NCI-H2171 (cell line): ENCODE results near the gene LAMA4.

Source experiments
- DNase-seq: peaks from one replicate; lab custom pipeline; 2025; lab: John Stamatoyannopoulos, UW

LAMA4 gene

DNA sequence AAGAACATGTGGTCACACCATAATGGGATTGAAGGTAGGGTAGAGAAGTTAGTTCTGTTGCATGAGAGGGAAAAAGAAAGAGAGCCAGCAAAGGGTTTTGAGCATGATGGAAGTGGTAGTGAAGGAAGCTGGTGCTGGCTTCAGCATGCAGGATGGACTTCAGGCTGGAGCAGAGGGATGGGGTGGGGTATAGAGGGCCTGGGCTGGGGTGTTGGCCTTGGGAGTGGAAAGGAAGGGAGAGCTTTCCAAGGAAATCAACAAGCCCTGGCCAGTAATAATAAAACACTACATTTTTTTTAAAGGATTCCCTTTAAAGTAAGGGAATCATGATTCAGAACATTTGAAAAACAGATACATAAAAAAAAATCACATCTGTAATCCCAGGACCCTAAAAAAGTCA, 61.2 kb downstream of the LAMA4 start:
- no peak for DNase-seq

DNA sequence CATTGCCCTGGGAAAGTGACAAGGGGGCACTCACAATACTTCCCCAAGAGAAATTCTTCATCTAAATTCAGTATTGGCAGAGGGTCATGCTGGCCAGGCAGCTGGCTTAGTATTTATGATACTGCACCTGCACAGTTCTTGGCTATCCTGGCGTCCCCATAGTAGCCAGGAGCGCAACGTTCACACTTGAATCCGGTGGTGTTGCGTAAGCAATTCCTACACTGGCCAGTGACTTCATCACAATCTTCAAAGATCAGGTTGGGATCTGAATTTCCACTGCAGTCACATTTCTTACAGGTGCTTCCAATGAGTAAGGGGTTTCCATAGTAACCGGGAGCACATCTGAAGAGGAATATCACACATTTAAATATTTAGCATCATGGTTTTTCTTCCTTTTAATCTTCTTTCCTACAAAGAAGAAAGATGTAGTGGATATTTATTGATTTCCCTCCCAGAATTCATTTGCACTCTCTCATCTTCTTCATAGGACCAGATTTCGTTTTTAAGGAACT, 62.8 kb downstream of the LAMA4 start:
- DNase-seq = no peak

DNA sequence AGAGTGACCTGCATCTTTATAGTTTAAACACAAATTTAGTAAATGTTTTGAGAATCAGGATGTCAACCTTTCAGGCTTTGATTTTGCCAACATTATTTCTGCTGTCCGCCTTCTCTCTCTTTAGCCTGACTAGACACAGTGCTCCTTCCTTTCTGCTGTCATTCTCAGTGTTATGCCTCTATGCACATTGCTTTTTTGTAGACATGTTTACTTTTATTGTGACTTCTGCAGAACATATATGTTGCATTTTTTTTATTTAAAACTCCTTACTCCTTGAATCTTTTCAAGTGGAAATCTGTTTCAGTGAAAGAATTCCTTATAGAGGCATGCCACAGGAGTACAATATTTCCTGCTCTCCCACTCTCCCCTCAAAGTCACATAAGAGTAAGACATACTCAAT, 64.2 kb downstream of the LAMA4 start:
- no peak for DNase-seq

DNA sequence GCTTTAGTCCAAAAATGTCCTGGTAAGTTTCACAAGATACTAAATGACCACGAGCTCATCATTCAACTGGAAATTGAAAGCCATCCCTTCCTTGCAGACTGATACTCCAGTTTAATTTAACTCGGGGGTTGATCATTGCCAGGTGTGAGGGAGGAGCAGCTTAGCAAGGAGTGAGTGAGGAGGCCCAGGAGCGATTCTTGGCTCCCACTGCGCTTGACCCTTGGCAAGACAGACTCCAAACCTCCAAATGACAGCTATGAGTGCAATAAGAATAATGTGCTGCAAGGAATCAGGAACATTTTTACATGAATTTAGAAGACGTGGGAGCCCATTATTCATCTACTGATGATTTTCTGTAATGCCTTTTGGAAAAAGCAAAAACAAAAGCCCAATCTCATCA, 64.9 kb downstream of the LAMA4 start:
- no peak for DNase-seq

DNA sequence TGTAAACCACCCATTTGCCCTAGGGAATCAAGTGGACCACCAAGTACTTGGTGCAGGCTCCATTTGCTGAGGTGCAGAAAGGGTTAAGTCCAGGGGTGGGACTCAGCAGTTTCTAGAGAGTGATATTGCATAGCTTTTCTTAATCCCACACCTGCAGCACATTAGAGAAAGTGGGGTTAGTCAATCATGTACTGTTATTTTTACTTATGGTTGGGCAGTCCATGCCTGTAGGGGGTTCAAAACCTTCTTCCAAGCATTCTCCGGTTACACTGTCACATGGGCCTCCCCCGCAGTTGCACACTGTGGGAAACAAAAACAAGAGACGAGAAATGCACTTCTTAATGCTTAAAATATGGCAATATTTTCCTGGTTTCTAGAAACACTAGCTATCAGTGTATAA, 65.5 kb downstream of the LAMA4 start:
- no peak for DNase-seq

DNA sequence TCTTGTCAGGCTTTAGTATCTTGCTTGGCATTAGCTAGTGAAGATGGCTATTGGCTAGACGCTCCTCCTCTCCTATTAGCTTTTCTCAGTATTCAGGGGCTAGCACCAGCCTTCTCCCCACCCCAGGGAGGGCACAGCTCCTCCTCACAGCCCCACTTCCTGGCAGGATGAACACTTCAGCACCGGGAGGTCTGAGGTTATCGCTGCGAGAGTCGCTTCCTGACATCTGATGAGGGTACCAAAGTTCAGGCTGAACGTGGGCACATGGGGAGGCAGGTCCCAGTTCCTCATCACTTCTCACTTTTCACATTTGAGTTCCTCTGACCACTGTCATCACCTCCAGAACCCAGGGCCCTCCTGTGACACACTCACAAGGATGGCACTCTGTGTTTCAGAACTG, 66.6 kb downstream of the LAMA4 start:
- no peak for DNase-seq

DNA sequence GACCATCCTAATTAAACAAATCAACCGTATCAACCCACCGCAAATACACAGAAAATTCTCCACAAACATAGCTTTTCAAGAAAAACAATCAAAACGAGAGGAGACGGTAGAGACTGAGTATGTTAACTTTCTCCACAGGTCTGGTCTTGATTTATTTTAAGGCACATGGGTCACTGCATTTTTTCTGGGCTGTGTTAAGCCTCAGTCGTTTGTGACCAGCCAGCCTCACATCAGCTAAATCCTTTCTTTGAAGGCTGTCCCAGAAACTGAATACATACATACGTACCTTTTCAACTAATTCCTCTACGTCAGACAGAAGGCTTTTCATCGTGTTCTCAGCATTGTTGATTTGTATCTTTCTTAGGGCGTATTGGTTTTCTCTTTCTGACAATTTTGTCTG, 69.4 kb downstream of the LAMA4 start:
- no peak for DNase-seq

DNA sequence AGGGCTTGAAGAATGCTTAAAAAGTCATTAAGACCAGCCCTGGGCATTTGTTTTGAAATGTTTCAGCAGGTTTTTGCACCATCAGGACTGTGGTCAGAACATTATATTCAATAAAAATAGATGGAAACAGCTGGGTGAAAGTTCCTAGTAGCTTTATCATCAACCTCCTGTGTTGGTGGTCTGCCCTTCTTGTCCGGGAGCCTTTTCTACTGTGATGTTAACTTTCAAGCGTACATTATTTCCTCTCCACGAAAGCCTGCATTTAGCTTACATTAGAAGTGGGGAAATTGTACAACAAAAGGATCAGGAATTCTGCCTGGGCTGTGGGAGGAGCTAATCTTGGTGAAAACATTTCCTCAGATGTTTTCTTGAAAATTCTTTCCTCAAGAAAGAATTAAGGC, 71.1 kb downstream of the LAMA4 start:
- DNase-seq = no peak

DNA sequence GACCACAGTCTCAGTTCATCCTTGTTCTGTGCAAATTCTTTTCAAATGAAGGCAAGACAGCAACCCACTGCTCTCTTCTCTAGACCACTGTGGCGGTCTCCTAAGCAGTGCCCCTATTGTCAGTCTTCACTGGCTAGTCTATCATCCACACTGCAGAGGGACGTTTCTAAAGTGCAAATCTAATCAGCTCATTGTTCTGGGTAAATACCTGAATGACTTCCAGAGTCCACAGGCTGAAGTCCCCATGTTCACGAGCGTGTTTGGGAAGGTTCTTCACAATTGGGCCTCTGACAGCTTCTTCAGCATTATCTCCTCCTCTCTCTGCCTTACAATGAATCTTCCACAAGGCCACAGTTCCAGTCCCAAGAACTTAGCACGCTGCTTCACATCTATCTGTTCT, 73.2 kb downstream of the LAMA4 start:
- DNase-seq = no peak

DNA sequence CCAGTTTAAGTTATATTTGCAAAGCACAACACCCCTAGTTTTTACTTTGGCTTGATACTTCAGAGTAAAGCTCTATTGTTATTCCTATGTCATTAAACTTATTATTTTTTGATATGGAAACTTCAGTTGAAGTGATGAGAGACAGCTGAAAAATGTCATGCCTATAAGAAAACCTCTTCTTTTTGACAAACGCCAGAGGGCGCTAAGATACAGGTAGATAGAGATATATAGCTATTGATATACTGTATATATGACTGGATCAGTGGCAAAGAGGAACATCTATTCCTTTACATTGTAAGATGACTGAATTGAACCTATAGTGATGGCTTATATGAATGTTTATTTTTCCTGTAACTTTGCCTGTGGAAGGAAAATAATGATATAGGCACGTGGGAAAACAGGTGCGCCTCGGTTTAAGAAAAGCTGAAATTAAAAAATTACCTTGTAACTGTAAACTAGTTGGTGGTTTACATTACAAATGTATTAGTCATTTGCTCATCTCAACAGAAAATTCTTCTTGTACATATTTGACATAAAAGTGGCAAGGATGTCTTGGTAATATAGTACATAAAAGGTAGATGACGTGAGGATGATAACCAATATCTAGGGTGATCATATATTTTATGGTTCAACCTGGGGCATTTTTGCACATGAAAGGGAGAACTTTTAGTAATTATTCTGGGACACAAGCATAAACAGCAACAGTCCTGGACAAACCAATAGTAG, 74.1 kb downstream of the LAMA4 start:
- DNase-seq = peak; percentile 74

DNA sequence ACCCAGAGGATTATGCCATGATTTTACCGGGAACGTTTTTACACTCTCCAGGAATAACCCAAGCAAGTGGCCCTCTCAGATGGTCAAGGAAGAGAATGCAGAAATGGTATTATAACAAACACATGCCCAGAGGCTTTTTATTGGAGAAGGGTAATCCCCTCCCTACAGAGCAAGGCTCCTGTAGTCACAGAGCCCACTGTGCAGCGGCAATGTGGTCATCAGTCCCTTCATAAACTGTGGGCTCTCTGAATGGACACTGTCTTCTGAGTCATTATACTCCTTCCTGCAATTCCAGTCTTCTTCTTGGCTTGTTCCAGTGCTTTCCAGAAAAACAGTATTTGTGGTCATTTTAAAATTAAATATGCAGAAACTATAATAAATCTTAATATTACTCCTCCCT, 74.7 kb downstream of the LAMA4 start:
- DNase-seq = no peak

DNA sequence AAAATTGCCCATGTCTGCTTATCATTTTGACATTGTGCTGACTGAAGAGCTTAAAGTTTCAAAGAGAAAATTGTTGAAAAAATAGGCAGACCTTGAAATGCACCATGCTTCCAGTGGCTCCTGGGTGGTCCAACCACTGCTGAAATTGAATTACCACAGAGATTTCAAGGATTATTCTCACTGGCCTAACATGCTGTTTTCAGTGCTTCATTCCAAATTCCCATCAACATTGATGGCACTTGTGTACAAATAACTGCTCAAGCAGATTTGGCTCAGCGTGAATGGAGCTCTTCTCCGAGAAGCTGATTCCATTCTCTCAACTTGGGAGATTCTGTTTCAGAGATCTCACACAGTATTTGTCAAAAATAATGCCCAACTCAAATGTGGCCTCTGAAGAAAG, 75.5 kb downstream of the LAMA4 start:
- no peak for DNase-seq

DNA sequence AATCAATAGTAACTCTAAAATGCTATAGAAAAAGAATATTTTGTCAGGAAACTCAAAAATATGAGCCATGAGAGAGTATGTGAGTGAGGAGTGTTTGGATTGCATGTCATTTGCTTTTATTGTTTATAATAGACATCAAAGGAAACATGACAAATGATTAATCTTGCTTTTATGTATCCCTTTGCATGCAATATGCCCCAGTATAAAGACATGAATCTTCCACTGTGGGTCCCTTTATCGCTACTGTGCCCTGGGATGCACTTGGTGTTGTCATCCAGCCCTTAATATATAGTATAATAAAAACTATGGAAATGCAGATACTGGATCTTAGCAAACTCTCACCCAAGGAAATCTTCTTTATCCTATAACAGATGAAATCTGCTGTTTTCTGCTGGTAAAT, 77.3 kb downstream of the LAMA4 start:
- no peak for DNase-seq

DNA sequence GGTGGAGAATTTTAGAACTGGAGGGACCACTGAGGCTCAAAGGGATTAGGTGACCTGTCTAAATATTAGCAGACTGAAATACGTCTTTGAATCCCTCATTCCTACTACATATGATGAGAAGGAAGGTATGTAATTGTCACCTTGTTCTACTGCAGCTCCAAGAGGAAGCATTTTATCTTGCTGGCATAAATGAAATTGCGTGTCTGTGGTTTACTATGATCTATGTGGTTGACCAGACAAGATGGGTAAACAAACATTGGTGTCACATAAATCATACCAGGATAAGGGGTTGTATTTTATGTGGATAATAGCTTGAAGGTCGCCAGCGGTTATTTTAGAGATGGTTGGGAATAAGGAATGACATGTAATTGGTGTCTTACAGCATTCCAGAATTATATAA, 78.2 kb downstream of the LAMA4 start:
- no peak for DNase-seq

DNA sequence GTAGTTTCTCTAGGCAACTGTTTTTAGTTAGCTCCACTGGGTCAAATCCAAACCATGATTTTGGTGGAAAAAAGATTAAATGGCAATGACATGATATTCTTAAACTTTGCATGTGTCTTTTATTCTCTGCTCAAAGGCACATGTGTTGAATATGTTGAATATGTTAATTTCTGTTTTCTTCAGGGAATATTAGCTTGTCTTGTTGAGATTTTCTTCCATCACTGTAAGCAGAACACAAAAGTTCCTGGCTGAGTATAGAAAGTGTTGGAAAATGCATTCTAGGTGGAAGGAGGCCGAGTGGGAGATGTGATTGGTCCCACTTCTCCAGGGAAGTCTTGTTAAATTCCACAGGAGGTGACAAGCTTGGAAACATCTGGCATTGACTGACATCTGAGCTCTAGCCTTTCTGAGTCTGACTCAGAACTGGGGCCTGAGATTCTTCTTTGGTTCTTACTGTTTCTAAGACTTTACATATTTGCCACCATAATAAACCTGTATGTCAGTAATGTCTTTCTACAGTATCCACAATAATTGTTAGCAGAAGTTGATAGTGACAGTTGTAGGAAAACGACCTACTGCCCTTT, 81.1 kb downstream of the LAMA4 start:
- DNase-seq = no peak

DNA sequence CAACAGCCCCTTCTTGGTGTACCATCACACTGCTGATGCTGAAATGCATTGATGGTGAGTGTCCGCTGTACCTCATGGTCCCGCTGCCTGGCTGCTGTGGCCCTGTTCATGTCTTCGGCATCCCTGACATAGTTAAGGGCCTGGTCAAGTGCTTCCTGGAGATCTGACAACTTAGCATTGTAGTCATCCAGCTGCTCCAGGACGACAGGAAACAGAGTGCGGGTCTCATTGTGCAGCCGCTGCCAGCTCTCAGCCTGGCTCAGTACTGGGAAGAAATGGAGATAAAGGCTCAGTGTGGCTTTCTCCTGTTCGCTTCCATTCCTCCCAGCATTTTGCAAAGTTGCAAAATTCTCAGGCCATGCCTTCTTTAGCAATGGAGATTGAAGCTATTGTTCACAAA, 81.8 kb downstream of the LAMA4 start:
- DNase-seq = no peak

DNA sequence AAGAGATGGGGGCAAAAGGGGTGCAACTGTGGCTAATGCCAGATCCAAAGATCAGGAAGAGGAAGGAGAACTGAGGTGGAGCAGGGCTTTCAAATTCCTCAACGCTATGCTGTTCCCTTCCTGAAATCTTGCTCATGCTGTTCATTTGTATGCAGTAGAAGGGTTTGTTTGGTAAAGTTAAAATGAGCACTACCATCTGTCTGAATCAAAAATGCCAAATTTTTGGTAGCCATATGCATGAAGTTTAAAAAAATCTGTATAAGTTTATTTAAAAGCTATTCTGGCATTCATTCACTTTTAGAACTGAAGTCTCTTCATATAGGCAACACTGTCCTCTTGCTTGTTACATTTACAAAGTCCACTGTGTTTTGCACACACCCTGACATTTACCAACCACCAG, 84.8 kb downstream of the LAMA4 start:
- DNase-seq = no peak

DNA sequence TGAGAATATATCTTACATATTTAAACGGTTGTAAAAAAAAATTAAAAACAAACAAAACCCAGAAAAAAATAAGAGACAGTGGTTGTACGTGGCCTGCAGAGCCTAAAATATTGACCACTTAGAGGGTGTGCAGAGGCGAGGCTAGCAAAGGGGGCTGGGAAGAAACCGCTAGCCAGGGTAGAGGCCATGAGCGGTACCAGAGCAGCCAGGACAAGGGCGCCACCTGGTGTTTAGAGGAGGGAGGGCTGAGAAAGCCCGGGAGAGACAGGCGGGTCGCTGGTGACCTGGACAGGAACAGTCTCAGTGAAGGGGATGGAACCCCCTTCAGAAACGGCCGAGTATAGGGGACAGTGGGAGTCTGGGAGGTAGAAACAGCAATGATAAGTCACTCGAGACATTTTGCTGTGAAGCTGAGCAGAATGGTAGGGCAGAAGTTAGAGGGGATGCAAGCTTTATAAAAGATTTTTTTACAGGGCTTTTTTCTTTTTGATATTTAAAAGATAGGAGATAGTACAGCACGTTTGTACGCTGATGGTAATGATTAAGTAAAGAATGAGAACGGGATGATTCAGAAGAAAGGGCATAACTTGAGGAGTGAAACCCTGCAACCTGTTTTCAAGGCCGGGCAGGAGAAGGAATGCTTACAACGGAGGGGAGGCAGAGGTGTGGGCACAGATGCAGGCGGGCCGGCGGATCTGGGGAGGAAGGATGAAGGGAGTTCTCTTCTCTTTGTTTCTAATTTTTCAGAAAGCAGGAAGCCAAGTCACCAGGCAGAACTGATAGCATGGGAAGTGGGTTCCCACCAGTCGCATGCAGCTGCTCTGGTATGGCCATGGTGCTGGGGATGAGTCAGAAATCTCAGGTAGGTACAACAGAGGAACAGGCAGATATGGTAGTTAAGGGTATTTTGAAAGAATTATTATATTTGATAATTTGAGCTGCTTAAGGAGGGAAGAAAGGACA, 90.8 kb downstream of the LAMA4 start:
- peak; percentile 34 for DNase-seq

DNA sequence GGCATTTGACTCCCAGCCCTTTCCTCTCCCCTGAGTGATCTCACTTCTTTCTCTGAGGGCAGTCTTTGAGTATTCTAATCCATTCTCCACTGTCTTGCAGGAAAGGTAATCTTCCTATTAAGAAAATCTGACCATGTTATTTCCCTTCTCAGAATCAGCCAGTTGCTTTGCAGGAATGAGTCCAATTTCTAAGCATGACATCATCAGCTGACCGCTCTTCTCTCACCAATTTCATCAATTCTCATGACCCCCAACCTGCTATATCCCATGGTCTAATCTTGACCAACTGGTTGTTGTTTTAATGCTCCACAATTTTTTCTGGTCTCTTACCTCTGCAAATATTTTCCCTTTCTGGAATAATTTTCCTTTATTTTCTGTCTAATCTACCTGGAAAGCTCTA, 93.6 kb downstream of the LAMA4 start:
- no peak for DNase-seq

DNA sequence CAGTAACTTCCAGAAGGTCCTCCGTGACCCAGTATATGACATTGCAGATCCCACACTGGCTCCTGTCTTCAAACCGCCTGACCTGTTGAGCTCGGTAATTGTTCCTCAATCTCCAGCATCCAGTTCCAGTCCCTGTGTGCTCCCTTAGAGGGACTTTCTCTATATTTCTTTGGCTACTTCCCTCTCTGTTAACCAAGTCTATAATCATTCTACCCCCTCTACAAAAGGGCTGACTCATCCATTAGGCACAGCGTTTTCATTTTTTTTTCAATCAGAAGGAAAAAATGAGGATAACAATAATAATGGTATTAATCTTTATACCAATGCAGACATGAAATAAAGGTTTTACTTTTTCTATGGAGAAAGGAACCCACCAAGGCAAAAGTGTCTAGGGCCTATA, 97.7 kb downstream of the LAMA4 start:
- no peak for DNase-seq

DNA sequence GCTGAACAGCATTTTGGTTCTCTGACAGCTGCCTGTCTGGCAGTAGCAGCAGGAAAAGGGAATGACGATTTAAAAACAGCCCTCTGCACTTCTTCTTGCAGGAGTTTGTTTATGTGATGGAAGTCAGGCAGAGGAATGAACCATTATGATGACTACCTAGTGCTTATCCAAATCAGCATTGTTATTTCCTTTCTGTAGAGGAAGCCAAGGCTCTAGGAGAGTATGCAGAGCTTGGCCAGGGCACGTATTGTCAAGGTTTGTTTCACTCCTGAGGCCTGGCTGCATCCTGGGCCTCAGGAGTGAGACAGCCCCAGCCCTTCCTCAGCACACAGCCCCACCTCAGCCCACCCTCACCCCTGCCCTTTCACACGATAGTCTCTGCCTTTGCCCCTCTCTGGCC, 98.5 kb downstream of the LAMA4 start:
- DNase-seq = no peak

DNA sequence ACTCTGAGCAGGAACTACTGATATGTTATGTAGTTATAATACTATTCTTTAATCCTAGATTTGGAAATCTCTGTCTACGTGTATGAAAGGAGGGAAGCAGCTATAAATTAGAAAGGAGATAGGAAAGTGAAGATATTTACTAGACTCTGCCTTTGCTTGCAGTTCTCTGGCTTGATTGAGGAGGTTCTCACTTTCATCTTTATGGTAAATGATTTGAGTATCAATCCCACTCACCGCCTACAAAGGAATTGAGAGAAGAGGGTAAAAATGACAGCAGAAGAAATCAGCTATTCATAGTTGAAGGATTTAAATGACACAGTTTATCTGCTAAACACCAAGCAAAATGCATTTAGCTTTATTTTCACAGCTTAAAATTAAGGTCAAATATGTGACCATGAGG, 99.7 kb downstream of the LAMA4 start:
- DNase-seq = no peak
